Testis (tissue), 2 donors: ENCODE results near the gene SCAPER.

ENCODE experiments used
- CTCF ChIP-seq, 3 experiments: fragments of 450-650 bp in 2 of 3; fragments of 200-600 bp in 1 of 3; sonication (generic) in 1 of 3; IDR thresholded peaks; one replicate each; pipeline ENCODE4 v1.5.1; 2016 to 2019; ENCODE audit warnings: antibody characterized with exemption in 3 of 3, mild to moderate bottlenecking in 2 of 3, moderate library complexity in 1 of 3
- POLR2A ChIP-seq: fragments of 450-650 bp; IDR thresholded peaks from one replicate; pipeline ENCODE4 v1.6.1; 2017; ENCODE audit warnings: antibody characterized with exemption, mild to moderate bottlenecking, moderate library complexity

GRCh38 chr15:76333309-76333708, 571.8 kb downstream of the SCAPER start:
- TF ChIP-seq POLR2A = no peak
- TF ChIP-seq CTCF (IDR thresholded peaks at IDR 0.05) = no peak
